Astrocyte of the spinal cord (primary cell): Measurements from ENCODE around the gene CERS3.
A peak's percentile ranks its signal among the peaks of the same experiment; 100 is the strongest.

ENCODE experiments used
- DNase-seq: peaks from one replicate; pipeline ENCODE4 v3.0.0; 2011; ENCODE audit warnings: low read depth, low spot score
- H3K4me3 ChIP-seq: 2 replicates; pipeline ENCODE4 v1.5.1; 2011; ENCODE audit warnings: low read depth, mild to moderate bottlenecking, low read length, moderate library complexity
- CTCF ChIP-seq: IDR thresholded peaks from 2 replicates; pipeline ENCODE4 v1.5.1; 2012; ENCODE audit warnings: low read depth, mild to moderate bottlenecking, low read length, inconsistent platforms
- in situ Hi-C: cut with HindIII; loops from 2 replicates; pipeline ENCODE4 v1.10.0; 2017; ENCODE audit warnings: low sequenced_read_pairs

CERS3 gene

GRCh38 chr15:100385300-100386050, 143.3 kb downstream of the CERS3 start:
- H3K4me3 ChIP-seq = no peak overlapping the region
- no peak for DNase-seq
- no peak for TF ChIP-seq CTCF
- in situ Hi-C loops = no loop called here

- TF ChIP-seq CTCF = no peak
- in situ Hi-C loops = no loop called here
- DNase-seq = no peak
- H3K4me3 ChIP-seq = no peak overlapping the region
Observed at GRCh38 chr15:100384108-100384410, 144.7 kb downstream of the CERS3 start.

GRCh38 chr15:100383302-100384107, 145.2 kb downstream of the CERS3 start:
- DNase-seq = peak; percentile 3
- in situ Hi-C loops = no loop called here
- TF ChIP-seq CTCF = peak; percentile 22
- no peak overlapping the region for H3K4me3 ChIP-seq

- in situ Hi-C loops = no loop called here
- no peak overlapping the region for H3K4me3 ChIP-seq
Observed at GRCh38 chr15:100373942-100374341, 154.8 kb downstream of the CERS3 start.

GRCh38 chr15:100373120-100373896, 155.4 kb downstream of the CERS3 start:
- TF ChIP-seq CTCF = no peak
- H3K4me3 ChIP-seq = no peak overlapping the region
- DNase-seq = no peak
- in situ Hi-C loops = no loop called here

More at GRCh38 chr15:100373942-100374341, 154.8 kb downstream of the CERS3 start:
- no peak for DNase-seq
- TF ChIP-seq CTCF = no peak

- no peak overlapping the region for H3K4me3 ChIP-seq
- no peak for TF ChIP-seq CTCF
- no peak for DNase-seq
- in situ Hi-C loops = no loop called here
Observed at GRCh38 chr15:100372739-100373119, 156.0 kb downstream of the CERS3 start.
